ENCODE data around the gene ZNF224. TPM values are rescaled to one million over a fixed set of nuclear protein-coding genes. Genes with fewer than 3 reads are reported as not detected.

The ZNF224 gene
- total RNA-seq, 4 donors from 2014 or later: 19.9 to 32.6 (median 30.0) TPM

DNA sequence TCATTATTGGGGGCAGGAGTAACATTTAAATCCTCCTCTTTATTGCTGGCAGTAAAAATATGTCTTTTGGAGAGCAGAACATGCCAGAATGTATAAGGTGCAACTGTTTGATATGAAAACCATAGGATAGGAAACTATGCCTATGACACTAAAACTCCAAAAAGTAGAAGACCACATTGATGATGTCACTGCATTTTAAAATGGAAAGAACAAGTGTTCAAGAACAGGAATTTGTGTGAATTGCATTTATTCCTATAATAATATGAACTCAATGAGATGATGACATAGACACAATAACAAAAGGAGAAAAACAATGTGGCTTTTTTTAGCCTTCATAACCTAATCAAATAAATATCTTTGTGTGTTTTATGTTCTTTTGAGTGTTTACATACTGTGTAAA is 15.3 kb downstream of the ZNF224 start:
- TF ChIP-seq, protein P1, sequence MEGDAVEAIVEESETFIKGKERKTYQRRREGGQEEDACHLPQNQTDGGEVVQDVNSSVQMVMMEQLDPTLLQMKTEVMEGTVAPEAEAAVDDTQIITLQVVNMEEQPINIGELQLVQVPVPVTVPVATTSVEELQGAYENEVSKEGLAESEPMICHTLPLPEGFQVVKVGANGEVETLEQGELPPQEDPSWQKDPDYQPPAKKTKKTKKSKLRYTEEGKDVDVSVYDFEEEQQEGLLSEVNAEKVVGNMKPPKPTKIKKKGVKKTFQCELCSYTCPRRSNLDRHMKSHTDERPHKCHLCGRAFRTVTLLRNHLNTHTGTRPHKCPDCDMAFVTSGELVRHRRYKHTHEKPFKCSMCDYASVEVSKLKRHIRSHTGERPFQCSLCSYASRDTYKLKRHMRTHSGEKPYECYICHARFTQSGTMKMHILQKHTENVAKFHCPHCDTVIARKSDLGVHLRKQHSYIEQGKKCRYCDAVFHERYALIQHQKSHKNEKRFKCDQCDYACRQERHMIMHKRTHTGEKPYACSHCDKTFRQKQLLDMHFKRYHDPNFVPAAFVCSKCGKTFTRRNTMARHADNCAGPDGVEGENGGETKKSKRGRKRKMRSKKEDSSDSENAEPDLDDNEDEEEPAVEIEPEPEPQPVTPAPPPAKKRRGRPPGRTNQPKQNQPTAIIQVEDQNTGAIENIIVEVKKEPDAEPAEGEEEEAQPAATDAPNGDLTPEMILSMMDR (IDR thresholded peaks at IDR 0.05; ENCODE audit: low read depth): no peak

DNA sequence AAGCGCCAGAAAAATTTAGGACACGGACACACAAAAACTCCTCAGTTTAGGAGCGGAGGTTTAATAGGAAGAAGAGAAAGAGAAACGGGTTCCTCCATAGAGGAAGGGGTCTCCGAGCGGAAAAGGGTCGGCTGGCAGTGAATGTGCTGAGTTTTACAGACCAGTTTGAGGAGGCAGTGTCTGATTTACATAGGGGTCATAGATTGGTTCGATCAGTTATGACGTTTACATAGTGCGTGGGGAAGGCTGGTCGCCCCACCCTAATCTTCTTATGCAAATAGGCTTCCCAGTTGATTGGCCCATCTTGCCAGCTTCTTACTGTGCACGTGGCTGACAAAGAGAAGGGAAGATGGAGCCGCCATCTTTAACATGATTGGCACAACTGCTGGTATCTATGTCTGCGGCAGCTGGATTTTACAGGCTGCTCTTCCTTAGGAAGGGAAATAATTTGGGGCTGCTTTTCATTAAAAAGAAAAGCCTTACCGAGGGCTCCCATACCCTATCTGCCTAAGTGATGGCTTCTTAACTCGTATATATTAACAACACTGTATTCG is 17.8 kb downstream of the ZNF224 start:
- TF ChIP-seq, protein P1 (IDR thresholded peaks at IDR 0.05; ENCODE audit: low read depth): no peak

DNA sequence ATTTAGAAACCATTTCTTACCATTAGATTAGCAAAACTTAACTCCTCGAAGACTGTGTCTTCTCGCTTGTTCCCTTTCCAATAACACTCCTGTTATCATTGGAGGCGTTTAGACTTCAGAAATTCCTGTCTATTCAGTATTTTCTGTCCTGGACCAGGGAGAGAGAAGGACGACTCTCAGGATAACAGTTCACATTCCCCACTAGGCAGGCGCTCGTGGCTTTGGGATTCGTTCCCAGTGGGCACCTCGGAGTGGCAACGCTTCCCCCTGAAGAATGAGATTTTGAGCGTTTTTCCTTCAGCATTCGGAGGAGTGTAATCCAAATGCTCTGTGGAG is 18.6 kb downstream of the ZNF224 start:
- TF ChIP-seq, protein P1 (IDR thresholded peaks at IDR 0.05; ENCODE audit: low read depth): no peak

DNA sequence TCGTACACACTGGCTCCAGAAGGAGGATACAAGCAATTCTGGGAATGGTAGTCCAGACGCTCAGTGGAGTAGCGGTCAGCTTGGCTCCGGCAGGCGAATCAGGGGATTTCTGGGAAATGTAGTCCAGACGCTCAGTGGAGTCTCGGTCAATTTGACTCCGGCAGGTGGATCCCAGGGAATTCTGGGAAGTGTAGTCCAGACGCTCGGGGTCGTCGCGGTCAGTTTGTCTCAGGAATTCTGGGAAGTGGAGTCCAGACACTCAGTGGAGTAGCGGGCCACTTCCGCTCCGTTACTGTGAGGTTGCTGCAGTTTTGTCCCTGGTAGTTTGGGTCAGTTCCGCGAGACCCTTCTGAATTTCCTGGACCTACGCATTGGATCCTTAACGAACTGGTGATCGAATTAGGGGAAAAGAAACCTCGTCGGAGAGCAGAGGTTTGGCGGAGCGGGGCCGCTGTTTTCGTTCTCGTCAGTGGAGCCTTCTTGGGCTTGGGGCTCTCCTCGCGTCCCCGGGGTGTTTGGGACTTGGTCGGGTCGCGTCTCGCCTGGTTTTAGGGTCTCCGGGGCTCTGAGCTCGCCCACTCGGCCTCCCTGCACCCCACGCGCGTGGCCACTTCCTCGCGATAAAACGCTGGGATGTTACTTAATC is 19.1 kb downstream of the ZNF224 start, which contains the start of gene ZNF225:
Gene ZNF225, plus strand, starts transcription at position 262 of the 646 bp plus-strand sequence. CDS start 2,429 bp downstream, outside the sequence.
- TF ChIP-seq, protein P1 (IDR thresholded peaks at IDR 0.05; ENCODE audit: low read depth): no peak

DNA sequence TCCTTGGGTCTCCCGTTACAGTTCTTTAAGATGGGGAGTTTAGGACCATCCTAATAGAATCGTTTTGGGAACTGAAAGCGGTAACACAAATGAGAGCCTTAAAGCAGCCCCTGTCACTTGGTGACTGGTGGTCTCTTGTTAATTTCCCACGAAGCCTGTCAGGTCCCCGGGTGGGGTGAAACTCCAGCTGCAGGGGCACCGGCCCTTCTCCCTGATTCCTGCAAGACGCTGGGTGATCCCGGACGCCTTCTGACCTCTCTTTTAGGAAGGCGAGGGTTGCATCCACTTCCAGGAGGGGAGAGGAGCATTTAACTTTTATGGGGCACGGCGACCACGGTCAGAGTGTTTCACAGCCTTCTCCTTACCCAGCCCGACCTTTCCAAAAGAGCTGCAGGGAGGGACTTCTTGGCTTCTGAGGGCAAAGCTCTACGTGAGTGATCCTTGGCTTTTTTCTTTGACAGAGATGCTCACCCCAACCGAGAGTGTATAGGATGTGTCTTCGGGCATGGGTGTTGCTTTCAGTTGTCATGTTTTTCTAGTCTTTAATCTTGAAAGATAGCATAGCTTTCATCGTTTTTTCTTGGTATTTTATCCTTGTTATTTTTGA is 19.7 kb downstream of the ZNF224 start:
- TF ChIP-seq, protein P1 (IDR thresholded peaks at IDR 0.05; ENCODE audit: low read depth): no peak

DNA sequence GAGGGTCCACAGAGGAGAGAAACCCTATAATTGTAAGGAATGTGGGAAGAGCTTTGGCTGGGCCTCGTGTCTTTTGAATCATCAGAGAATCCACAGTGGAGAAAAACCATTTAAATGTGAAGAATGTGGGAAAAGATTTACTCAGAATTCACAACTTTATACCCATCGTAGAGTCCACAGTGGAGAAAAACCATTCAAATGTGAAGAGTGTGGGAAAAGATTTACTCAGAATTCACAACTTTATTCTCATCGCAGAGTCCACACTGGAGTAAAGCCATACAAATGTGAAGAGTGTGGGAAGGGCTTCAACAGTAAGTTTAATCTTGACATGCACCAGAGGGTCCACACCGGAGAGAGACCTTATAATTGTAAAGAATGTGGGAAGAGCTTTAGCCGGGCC is 37.8 kb downstream of the ZNF224 start:
- TF ChIP-seq, protein P1 (IDR thresholded peaks at IDR 0.05; ENCODE audit: low read depth): no peak

DNA sequence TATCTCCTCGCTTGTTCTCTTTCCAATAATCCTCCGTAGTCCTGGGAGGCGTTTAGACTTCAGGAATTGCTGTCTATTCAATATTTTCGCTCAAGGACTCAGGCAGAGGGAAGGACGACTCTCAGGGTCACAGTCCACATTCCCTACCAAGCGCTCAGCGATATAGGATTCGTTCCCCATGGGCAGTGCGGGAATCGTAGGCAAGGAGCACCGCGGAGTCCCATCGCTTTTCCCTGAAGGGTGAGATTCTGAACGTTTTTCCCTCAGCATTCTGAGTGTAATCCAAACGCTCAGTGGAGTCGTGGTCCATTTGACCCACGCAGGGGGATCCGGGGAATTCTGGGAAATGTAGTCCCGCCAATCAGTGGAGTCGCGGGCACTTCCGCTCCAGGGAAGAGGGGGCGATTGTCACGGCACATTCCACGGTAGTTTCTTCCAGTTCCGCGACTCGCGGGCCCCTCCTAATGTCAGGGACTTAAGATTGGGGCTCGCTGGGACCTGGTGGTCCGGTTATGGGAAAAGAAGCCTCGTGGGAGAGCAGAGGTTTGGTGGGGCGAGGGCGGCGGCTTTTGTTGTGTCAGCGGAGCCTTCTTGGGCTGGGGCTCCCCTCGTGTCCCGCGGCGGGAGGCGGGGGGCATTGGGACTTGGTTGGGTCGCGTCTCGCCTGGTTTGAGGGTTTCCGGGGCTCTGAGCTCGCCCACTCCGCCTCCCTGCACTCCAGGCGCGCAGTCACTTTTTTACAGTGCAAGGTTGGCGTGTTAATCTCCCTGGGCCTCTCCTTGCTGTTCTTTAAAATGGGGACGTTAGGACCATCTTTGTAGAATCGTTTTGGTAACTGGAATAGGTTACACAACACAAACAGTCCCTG is 47.3 kb downstream of the ZNF224 start, which contains the start of gene ZNF234:
Gene ZNF234, plus strand, starts transcription at position 364 of the 868 bp plus-strand sequence. CDS start 3,079 bp downstream, outside the sequence.
- TF ChIP-seq, protein P1 (IDR thresholded peaks at IDR 0.05; ENCODE audit: low read depth): no peak

Data from subcutaneous adipose tissue (tissue), 4 donors.